Measurements from ENCODE around the gene SHB. TPM values are rescaled to one million over a fixed set of nuclear protein-coding genes. Genes with fewer than 3 reads are reported as not detected.

Gene SHB
- total and polyA plus RNA-seq, 10 donors = 1.2 to 20.5 (median 7.1) TPM

- intact Hi-C loops (cut with DNase I; ENCODE audit: low total_unique reads) = no loop called here
- no peaks in the 10 kb centered on the region for H3K4me1 ChIP-seq
These were observed 195.1 kb downstream of the SHB start for GRCh38 chr9:37873955-37874354.

DNA sequence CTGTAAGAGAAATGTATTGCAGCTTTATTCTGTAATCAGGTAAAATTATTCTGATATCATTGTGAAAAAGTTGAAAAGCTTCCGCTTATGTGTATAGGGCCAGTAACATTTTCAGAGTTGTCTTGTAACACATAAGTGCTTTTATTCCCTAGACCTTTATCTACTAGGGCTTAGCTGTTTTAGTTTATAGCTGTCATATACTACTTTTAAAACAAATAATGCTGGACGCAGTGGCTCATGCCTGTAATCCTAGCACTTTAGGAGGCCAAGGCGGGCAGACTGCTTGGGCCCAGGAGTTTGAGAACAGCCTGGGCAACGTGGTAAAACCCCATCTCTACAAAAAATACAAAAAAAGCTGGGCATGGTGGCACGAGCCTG lies 198.2 kb downstream of the SHB start:
- WGBS, 5 donors = 77 to 90% (median 83%) methylated on average over 5 of the region's 5 CpGs
- Histone ChIP-seq H3K27ac (no peak overlapping the region), H3K4me1 (no peaks in the 10 kb centered on the region), H3K36me3 (peaks cover 0 to 21% (median 2%) of the 10 kb centered on the region in 6 donors), H3K27me3 (replicated peaks in 1 of 7) (no peaks in the 10 kb centered on the region), H3K9me3 (no peaks in the 10 kb centered on the region), H3K4me3 (no peak overlapping the region)
- intact Hi-C loops (cut with DNase I; ENCODE audit: low total_unique reads) = no loop called here
- TF ChIP-seq POLR2AphosphoS5 (IDR thresholded peaks at IDR 0.05) (no peak), POLR2A (IDR thresholded peaks at IDR 0.05) (no peak)
- TF ChIP-seq, protein P1, sequence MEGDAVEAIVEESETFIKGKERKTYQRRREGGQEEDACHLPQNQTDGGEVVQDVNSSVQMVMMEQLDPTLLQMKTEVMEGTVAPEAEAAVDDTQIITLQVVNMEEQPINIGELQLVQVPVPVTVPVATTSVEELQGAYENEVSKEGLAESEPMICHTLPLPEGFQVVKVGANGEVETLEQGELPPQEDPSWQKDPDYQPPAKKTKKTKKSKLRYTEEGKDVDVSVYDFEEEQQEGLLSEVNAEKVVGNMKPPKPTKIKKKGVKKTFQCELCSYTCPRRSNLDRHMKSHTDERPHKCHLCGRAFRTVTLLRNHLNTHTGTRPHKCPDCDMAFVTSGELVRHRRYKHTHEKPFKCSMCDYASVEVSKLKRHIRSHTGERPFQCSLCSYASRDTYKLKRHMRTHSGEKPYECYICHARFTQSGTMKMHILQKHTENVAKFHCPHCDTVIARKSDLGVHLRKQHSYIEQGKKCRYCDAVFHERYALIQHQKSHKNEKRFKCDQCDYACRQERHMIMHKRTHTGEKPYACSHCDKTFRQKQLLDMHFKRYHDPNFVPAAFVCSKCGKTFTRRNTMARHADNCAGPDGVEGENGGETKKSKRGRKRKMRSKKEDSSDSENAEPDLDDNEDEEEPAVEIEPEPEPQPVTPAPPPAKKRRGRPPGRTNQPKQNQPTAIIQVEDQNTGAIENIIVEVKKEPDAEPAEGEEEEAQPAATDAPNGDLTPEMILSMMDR (IDR thresholded peaks at IDR 0.05 in 8 of 11, conservative IDR thresholded peaks at IDR 0.05 in 3 of 11) = no peak
- DNase-seq = no peak

More at GRCh38 chr9:37873955-37874354, 195.1 kb downstream of the SHB start:
- Histone ChIP-seq H3K27ac (no peak overlapping the region), H3K4me3 (no peak overlapping the region), H3K36me3 (peaks cover 0 to 26% (median 3%) of the 10 kb centered on the region in 6 donors), H3K9me3 (peaks cover 0 to 7% (median 0%) of the 10 kb centered on the region in 8 donors), H3K27me3 (replicated peaks in 1 of 7) (no peaks in the 10 kb centered on the region)
- TF ChIP-seq POLR2A (IDR thresholded peaks at IDR 0.05) = no peak
- TF ChIP-seq, protein P1 (IDR thresholded peaks at IDR 0.05 in 8 of 11, conservative IDR thresholded peaks at IDR 0.05 in 3 of 11) = no peak
- TF ChIP-seq POLR2AphosphoS5 (IDR thresholded peaks at IDR 0.05) = no peak
- WGBS, 5 donors = 92 to 100% (median 97%) methylated on average over 2 of the region's 2 CpGs
- no peak for DNase-seq

DNA sequence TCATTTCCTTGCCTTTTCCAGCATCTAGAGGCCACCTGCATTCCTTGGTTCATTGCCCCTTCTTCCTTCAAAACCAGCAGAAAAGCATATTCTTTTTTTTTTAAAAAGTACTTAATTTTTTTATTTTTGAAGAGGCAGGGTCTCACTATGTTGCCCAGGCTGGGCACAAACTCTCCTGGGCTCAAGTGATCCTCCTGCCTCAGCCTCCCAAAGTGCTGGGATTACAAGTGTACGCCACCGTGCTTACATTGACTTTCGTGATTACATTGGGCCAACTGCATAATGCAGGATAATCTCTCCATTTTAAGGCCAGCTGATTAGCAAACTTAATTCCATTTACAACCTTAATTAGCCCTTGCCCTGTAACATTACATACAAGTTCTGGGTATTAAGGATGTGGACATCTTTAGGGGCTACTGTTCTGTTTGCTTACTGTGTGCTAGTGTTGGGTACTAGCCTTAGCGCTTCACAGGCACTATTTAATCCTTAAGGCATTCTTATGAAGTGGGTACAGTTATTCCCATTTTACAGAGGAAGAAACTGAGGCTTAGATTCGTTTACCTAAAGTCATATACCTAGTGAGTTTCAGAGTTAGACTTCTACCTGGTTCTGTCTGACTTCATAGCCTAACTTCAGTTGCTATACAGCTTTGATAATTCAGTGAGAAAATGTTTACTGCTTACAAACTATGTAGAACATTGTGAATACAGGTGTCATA lies 198.8 kb downstream of the SHB start:
- Histone ChIP-seq H3K9me3 (no peaks in the 10 kb centered on the region), H3K4me3 (no peak overlapping the region), H3K27ac (no peak overlapping the region), H3K4me1 (no peaks in the 10 kb centered on the region), H3K27me3 (replicated peaks in 1 of 7) (no peaks in the 10 kb centered on the region), H3K36me3 (peaks cover 0 to 27% (median 5%) of the 10 kb centered on the region in 6 donors)
- intact Hi-C loops (cut with DNase I; ENCODE audit: low total_unique reads) = no loop called here
- no peak for DNase-seq
- 96 to 98% (median 97%) methylated on average over 5 of the region's 5 CpGs for WGBS, 5 donors
- TF ChIP-seq, protein P1 (IDR thresholded peaks at IDR 0.05 in 8 of 11, conservative IDR thresholded peaks at IDR 0.05 in 3 of 11) = no peak
- TF ChIP-seq POLR2AphosphoS5 (IDR thresholded peaks at IDR 0.05) (no peak), POLR2A (IDR thresholded peaks at IDR 0.05) (no peak)

Small RNA genes within 50 kb of the gene (small RNA-seq; reads per million reads assigned to genes)
- 0 reads per million in 4 donors for gene RNU7-124P

Other genes with a start within 250 kb of the SHB start
- gene SLC25A51, start 165.1 kb downstream of the SHB start, total RNA-seq = 10 to 100 TPM; 22.3 to 36.9 (median 32.9) TPM
- 1 to 10 TPM; 3.7 to 7.4 (median 5.1) TPM for gene SLC25A51, start 165.1 kb downstream of the SHB start, polyA plus RNA-seq